Liver (tissue), 3 donors: Measurements from ENCODE around the gene MZT2B.
"Not testable (repeated sequence)": the region's sequence is repeated elsewhere in the genome, so short reads cannot be mapped to it uniquely, and the experiment has no call there.

Experiments used
- CTCF ChIP-seq: fragments of 150-350 bp; IDR thresholded peaks from 2 replicates; pipeline ENCODE4 v1.5.1; 2017; ENCODE audit warnings: improper control_type of control experiment, low read depth, low read length; ENCODE audit not compliant: missing input control
- SP1 ChIP-seq: IDR thresholded peaks from 2 replicates; pipeline ENCODE4 v1.6.1; 2018; ENCODE audit warnings: antibody characterized with exemption, mild to moderate bottlenecking
- YY1 ChIP-seq: IDR thresholded peaks from 2 replicates; pipeline ENCODE4 v1.6.1; 2016; ENCODE audit warnings: antibody characterized with exemption, mild to moderate bottlenecking
- TF ChIP-seq, protein P1 (sequence below): IDR thresholded peaks from 2 replicates; pipeline ENCODE4 v1.6.1; 2016; ENCODE audit warnings: antibody characterized with exemption
- TF ChIP-seq, protein P2 (sequence below): IDR thresholded peaks from 2 replicates; pipeline ENCODE4 v1.6.1; 2016; ENCODE audit warnings: antibody characterized with exemption, mild to moderate bottlenecking
- donor health status: healthy.
- donor health status: healthy.

GRCh38 chr2:130166611-130167010 lies 15.5 kb upstream of the MZT2B start:
- TF ChIP-seq, protein P1, sequence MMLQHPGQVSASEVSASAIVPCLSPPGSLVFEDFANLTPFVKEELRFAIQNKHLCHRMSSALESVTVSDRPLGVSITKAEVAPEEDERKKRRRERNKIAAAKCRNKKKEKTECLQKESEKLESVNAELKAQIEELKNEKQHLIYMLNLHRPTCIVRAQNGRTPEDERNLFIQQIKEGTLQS: not testable (repeated sequence)
- TF ChIP-seq SP1, CTCF, YY1: not testable (repeated sequence)
- TF ChIP-seq, protein P2, sequence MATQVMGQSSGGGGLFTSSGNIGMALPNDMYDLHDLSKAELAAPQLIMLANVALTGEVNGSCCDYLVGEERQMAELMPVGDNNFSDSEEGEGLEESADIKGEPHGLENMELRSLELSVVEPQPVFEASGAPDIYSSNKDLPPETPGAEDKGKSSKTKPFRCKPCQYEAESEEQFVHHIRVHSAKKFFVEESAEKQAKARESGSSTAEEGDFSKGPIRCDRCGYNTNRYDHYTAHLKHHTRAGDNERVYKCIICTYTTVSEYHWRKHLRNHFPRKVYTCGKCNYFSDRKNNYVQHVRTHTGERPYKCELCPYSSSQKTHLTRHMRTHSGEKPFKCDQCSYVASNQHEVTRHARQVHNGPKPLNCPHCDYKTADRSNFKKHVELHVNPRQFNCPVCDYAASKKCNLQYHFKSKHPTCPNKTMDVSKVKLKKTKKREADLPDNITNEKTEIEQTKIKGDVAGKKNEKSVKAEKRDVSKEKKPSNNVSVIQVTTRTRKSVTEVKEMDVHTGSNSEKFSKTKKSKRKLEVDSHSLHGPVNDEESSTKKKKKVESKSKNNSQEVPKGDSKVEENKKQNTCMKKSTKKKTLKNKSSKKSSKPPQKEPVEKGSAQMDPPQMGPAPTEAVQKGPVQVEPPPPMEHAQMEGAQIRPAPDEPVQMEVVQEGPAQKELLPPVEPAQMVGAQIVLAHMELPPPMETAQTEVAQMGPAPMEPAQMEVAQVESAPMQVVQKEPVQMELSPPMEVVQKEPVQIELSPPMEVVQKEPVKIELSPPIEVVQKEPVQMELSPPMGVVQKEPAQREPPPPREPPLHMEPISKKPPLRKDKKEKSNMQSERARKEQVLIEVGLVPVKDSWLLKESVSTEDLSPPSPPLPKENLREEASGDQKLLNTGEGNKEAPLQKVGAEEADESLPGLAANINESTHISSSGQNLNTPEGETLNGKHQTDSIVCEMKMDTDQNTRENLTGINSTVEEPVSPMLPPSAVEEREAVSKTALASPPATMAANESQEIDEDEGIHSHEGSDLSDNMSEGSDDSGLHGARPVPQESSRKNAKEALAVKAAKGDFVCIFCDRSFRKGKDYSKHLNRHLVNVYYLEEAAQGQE: not testable (repeated sequence)
